Measurements from ENCODE around the gene LYL1.

GRCh38 chr19:13089857-13090507 lies 12.7 kb downstream of the LYL1 start:
- no peak for TF ChIP-seq CTCF (conservative IDR thresholded peaks at IDR 0.05; ENCODE audit: low read length)
- no peak for TF ChIP-seq EZH2phosphoT487 (IDR thresholded peaks at IDR 0.05; ENCODE audit: borderline replicate concordance, low read depth, low read length)
